ENCODE results near the gene DNAJC5. TPM values are rescaled to one million over a fixed set of nuclear protein-coding genes. Genes with fewer than 3 reads are reported as not detected.

The DNAJC5 gene
- total and polyA plus RNA-seq, 2 donors (not counting 1 experiment from before 2014, with no cell fraction given), result 12.2 to 33.3 TPM

DNA sequence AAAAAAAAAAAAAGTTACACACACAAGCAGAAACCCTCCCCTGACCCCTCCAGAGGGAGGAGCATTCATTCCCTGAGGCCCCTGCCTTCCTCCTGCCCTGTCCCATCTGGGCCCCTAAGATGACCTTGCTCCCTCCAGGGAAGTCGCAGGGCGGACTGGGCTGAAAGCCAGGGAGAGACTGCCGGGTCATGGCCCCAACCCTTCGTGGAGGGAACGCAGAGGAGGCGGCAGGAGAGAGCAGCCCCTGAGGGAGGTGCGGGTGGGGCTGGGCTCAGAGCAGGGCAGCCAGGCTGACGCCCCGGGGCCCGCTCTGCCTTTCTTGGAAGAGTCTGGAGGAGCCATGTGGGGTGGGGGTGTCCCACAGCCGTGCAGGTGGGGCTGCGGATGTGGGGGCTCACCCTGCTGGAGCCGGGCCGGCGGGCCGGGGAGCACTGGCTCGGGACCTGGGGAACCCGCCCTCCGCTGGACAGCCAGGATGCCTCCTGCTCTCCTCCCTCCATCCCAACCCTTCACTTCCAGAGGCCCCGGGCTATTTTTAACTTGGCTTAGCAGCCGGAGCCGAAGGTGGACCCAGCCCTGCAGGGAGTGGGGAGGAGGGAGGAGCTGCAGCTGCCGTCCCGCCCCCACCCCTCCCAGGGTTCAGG, 48.7 kb upstream of the DNAJC5 start:
- H3K27me3 ChIP-seq (replicated peaks in 1 of 4; ENCODE audit: control extremely low read depth in 1 of 4, control insufficient read depth in 3 of 4, insufficient read depth in 4 of 4, low read length in 3 of 4), result peaks cover 0 to 67% (median 21%) of the 10 kb centered on the region in 4 experiments
- ATAC-seq (ENCODE audit: low read depth) (no peak), DNase-seq (peak; percentile 30)
- H3K9me3 ChIP-seq (ENCODE audit: control extremely low read depth in 1 of 3, control insufficient read depth in 2 of 3, insufficient read depth in 1 of 3, low read length in 2 of 3), result no peaks in the 10 kb centered on the region
- H3K79me2 ChIP-seq (ENCODE audit: control insufficient read depth, insufficient read depth, low read length), result no peaks in the 10 kb centered on the region
- peak overlapping the region; percentile 12 for H3K4me2 ChIP-seq (replicated peaks; ENCODE audit: low read depth, low read length, poor library complexity, severe bottlenecking)
- H3K27ac ChIP-seq (ENCODE audit: low read length in 2 of 2), result no peak overlapping the region
- ChIA-PET CTCF (no interaction called here), POLR2A (no interaction called here)
- Mint-ChIP-seq H3K4me3 (no peak overlapping the region), H3K4me1 (peaks cover 25% of the 10 kb centered on the region), H3K9me3 (ENCODE audit: insufficient read depth) (no peaks in the 10 kb centered on the region), H3K27ac (no peak overlapping the region), H3K27me3 (peaks cover 31% of the 10 kb centered on the region)
- 3% methylated on average over 16 of the region's 24 CpGs for WGBS (ENCODE audit: insufficient coverage)
- peaks cover 36 to 57% of the 10 kb centered on the region in 2 donors for H3K4me1 ChIP-seq (ENCODE audit: control insufficient read depth in 2 of 2, insufficient read depth in 2 of 2, low read length in 2 of 2)
- intact Hi-C loops (cut with micrococcal nuclease), result no loop called here
- H3K9ac ChIP-seq (ENCODE audit: low read length), result no peak overlapping the region
- H2AFZ ChIP-seq (ENCODE audit: insufficient read depth, low read depth, low read length, poor library complexity, severe bottlenecking), result no peak overlapping the region
- no peak overlapping the region for H3K4me3 ChIP-seq (ENCODE audit: control extremely low read depth in 1 of 5, extremely low read depth in 1 of 5, insufficient read depth in 1 of 5, low read depth in 2 of 5, low read length in 4 of 5)
- no peak for TF ChIP-seq EZH2 (IDR thresholded peaks at IDR 0.05; ENCODE audit: borderline replicate concordance, insufficient read depth, low read depth, low read length, poor library complexity, severe bottlenecking)
- TF ChIP-seq, protein P1, sequence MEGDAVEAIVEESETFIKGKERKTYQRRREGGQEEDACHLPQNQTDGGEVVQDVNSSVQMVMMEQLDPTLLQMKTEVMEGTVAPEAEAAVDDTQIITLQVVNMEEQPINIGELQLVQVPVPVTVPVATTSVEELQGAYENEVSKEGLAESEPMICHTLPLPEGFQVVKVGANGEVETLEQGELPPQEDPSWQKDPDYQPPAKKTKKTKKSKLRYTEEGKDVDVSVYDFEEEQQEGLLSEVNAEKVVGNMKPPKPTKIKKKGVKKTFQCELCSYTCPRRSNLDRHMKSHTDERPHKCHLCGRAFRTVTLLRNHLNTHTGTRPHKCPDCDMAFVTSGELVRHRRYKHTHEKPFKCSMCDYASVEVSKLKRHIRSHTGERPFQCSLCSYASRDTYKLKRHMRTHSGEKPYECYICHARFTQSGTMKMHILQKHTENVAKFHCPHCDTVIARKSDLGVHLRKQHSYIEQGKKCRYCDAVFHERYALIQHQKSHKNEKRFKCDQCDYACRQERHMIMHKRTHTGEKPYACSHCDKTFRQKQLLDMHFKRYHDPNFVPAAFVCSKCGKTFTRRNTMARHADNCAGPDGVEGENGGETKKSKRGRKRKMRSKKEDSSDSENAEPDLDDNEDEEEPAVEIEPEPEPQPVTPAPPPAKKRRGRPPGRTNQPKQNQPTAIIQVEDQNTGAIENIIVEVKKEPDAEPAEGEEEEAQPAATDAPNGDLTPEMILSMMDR (IDR thresholded peaks at IDR 0.05), result no peak
- H4K20me1 ChIP-seq (ENCODE audit: control insufficient read depth, insufficient read depth, low read length, poor library complexity, severe bottlenecking), result no peaks in the 10 kb centered on the region
- H3K36me3 ChIP-seq (replicated peaks in 1 of 2; ENCODE audit: control extremely low read depth in 1 of 2, control insufficient read depth in 1 of 2, extremely low read depth in 1 of 2, insufficient read depth in 2 of 2, low read length in 1 of 2), result no peaks in the 10 kb centered on the region

DNA sequence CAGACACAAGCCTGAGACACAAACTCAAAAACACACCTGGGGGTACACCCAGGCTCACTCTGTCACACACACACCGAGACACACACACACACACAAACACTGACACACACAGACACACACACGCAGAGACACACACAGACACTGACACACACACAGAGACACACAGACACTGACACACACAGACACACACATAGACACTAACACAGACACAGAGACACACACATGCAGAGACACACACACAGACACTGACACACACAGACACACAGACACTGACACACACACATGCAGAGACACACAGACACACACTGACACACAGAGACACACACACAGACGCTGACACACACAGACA, 48.1 kb upstream of the DNAJC5 start:
- peaks cover 35 to 55% of the 10 kb centered on the region in 2 donors for H3K4me1 ChIP-seq (ENCODE audit: control insufficient read depth in 2 of 2, insufficient read depth in 2 of 2, low read length in 2 of 2)
- H3K36me3 ChIP-seq (replicated peaks in 1 of 2; ENCODE audit: control extremely low read depth in 1 of 2, control insufficient read depth in 1 of 2, extremely low read depth in 1 of 2, insufficient read depth in 2 of 2, low read length in 1 of 2), result no peaks in the 10 kb centered on the region
- Mint-ChIP-seq H3K4me3 (no peak overlapping the region), H3K27ac (no peak overlapping the region), H3K27me3 (peaks cover 33% of the 10 kb centered on the region), H3K9me3 (ENCODE audit: insufficient read depth) (no peaks in the 10 kb centered on the region), H3K4me1 (peaks cover 23% of the 10 kb centered on the region)
- 46% methylated on average over 3 of the region's 3 CpGs for WGBS (ENCODE audit: insufficient coverage)
- H4K20me1 ChIP-seq (ENCODE audit: control insufficient read depth, insufficient read depth, low read length, poor library complexity, severe bottlenecking), result no peaks in the 10 kb centered on the region
- H3K27ac ChIP-seq (ENCODE audit: low read length in 2 of 2), result no peak overlapping the region
- TF ChIP-seq EZH2 (IDR thresholded peaks at IDR 0.05; ENCODE audit: borderline replicate concordance, insufficient read depth, low read depth, low read length, poor library complexity, severe bottlenecking), result no peak
- TF ChIP-seq, protein P1 (IDR thresholded peaks at IDR 0.05), result no peak
- no peak overlapping the region for H3K9ac ChIP-seq (ENCODE audit: low read length)
- intact Hi-C loops (cut with micrococcal nuclease), result no loop called here
- ChIA-PET CTCF (no interaction called here), POLR2A (no interaction called here)
- H2AFZ ChIP-seq (ENCODE audit: insufficient read depth, low read depth, low read length, poor library complexity, severe bottlenecking), result no peak overlapping the region
- no peaks in the 10 kb centered on the region for H3K79me2 ChIP-seq (ENCODE audit: control insufficient read depth, insufficient read depth, low read length)
- H3K4me3 ChIP-seq (ENCODE audit: control extremely low read depth in 1 of 5, extremely low read depth in 1 of 5, insufficient read depth in 1 of 5, low read depth in 2 of 5, low read length in 4 of 5), result no peak overlapping the region
- no peak for ATAC-seq (ENCODE audit: low read depth)
- H3K27me3 ChIP-seq (replicated peaks in 1 of 4; ENCODE audit: control extremely low read depth in 1 of 4, control insufficient read depth in 3 of 4, insufficient read depth in 4 of 4, low read length in 3 of 4), result peaks cover 0 to 68% (median 22%) of the 10 kb centered on the region in 4 experiments
- no peaks in the 10 kb centered on the region for H3K9me3 ChIP-seq (ENCODE audit: control extremely low read depth in 1 of 3, control insufficient read depth in 2 of 3, insufficient read depth in 1 of 3, low read length in 2 of 3)
- H3K4me2 ChIP-seq (replicated peaks; ENCODE audit: low read depth, low read length, poor library complexity, severe bottlenecking), result no peak overlapping the region
- no peak for DNase-seq

All from B cell (primary cell).